Measurements from ENCODE around the gene SIDT1.

Gene SIDT1

DNA sequence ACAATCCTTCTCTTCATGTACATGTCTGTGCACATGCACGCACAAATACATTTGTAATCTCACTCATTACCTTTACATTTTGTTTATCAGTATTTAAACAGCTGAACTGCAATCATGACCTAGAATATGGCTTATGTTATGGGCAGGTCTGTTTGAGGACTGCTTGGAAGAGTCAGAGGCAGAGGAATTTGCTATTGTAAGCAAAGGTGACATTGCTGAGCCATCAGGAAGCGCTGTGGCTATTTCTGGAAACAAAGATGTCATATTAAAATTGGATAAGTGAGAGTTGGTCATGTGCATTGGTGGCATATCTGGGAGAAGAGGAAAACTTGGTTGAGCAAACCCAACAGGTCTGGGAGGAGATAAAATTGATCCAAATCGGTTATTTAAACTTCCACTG lies 122.5 kb downstream of the SIDT1 start:
- peaks cover 35% of the 10 kb centered on the region for H3K36me3 Mint-ChIP-seq (ENCODE audit: low read depth)
- H3K4me1 Mint-ChIP-seq (ENCODE audit: low read depth), result no peaks in the 10 kb centered on the region
- H3K4me3 Mint-ChIP-seq, result no peak overlapping the region
- no peaks in the 10 kb centered on the region for H3K27me3 Mint-ChIP-seq (ENCODE audit: low read depth)
- H3K9me3 Mint-ChIP-seq, result no peaks in the 10 kb centered on the region
- H3K27ac Mint-ChIP-seq, result no peak overlapping the region

DNA sequence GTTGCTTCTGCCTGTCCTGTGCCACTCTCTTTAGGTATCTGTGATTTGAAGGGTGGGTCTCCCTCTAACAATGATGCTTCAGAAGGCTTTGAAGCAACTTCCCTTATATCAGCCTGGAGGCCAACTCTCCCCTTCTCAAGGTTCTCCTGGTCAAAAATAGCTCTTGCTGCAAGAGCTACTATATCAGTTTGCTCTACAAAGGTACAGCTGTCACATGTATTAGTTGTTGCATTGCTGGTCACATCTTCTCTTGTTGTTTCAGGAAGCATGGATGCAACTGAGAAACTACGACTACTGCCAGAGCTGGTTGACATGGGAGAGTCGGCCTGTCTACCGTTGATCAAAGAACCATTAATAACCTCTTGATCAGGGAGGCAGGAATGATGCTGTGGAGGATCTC lies 125.8 kb downstream of the SIDT1 start:
- no peak overlapping the region for H3K27ac Mint-ChIP-seq

DNA sequence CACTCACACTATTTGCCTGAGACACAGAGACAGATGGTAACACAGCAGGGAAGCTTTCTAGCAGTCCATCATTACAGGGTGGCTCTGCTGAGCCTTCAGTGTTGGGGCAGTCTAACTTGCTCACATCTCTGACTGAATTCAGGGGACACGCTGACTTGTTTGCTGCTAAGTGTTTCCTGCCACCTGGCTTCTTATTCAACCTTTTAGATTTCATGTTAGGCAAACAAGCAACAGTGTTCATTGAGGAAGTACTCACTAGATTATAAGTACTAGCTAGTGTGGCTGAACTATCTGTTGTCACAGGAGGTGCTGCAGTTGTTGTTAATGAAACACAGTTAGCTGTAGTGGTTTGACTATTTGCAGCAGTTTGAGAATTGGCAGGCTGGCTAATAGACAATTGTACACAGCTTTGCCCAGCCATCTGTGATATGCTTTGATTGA lies 126.8 kb downstream of the SIDT1 start:
- no peak overlapping the region for H3K27ac Mint-ChIP-seq
- no peaks in the 10 kb centered on the region for H3K27me3 Mint-ChIP-seq (ENCODE audit: low read depth)
- H3K4me1 Mint-ChIP-seq (ENCODE audit: low read depth), result no peaks in the 10 kb centered on the region
- H3K36me3 Mint-ChIP-seq (ENCODE audit: low read depth), result peaks cover 41% of the 10 kb centered on the region
- no peak overlapping the region for H3K4me3 Mint-ChIP-seq
- no peaks in the 10 kb centered on the region for H3K9me3 Mint-ChIP-seq

More for the DNA sequence above, 125.8 kb downstream of the SIDT1 start:
- peaks cover 36% of the 10 kb centered on the region for H3K36me3 Mint-ChIP-seq (ENCODE audit: low read depth)
- H3K4me1 Mint-ChIP-seq (ENCODE audit: low read depth), result no peaks in the 10 kb centered on the region
- H3K27me3 Mint-ChIP-seq (ENCODE audit: low read depth), result no peaks in the 10 kb centered on the region
- no peak overlapping the region for H3K4me3 Mint-ChIP-seq
- no peaks in the 10 kb centered on the region for H3K9me3 Mint-ChIP-seq

DNA sequence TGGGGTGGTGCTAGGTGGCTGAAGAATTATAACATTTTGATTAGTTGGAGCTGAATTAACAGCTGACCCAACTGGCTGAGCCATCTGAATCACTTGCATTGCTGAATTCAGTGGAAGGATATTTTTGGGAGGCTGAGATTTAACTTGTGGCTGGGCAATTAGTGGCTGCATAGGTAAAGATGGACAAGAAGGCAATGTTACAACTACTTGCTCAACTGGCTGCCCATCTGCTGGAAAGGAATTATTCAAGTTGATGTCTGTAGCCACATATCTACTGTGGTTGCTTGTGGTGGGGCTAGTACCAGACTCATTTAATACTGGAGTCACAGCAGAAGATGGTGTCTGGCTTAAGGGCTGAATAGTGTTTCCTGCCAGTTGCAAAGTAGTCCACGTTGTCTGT lies 127.6 kb downstream of the SIDT1 start:
- Mint-ChIP-seq H3K36me3 (ENCODE audit: low read depth) (peaks cover 41% of the 10 kb centered on the region), H3K4me3 (no peak overlapping the region), H3K27me3 (ENCODE audit: low read depth) (no peaks in the 10 kb centered on the region), H3K9me3 (no peaks in the 10 kb centered on the region), H3K27ac (no peak overlapping the region), H3K4me1 (ENCODE audit: low read depth) (peaks cover 2% of the 10 kb centered on the region)

DNA sequence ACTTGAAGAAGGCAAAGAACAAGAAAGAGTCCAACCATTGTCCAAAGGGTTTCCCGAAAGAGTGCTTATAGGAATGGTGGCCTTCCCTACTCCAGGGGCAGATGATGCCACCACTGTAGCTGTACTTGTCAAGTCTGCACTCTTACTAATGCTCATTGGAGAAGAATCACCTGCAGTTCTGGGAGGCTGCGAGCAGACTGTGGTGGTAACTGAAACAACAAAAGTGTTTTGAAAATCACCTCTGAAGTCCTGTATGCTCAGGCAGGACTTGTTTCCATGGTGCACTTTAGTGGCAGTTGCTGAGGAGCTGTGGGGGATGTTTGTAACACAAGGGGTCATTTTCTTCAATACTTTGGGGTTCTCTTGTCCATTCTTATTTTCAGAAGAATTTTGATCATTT lies 128.1 kb downstream of the SIDT1 start:
- H3K36me3 Mint-ChIP-seq (ENCODE audit: low read depth), result peaks cover 42% of the 10 kb centered on the region
- H3K4me1 Mint-ChIP-seq (ENCODE audit: low read depth), result peaks cover 3% of the 10 kb centered on the region
- H3K27me3 Mint-ChIP-seq (ENCODE audit: low read depth), result no peaks in the 10 kb centered on the region
- H3K27ac Mint-ChIP-seq, result no peak overlapping the region
- no peak overlapping the region for H3K4me3 Mint-ChIP-seq
- no peaks in the 10 kb centered on the region for H3K9me3 Mint-ChIP-seq

DNA sequence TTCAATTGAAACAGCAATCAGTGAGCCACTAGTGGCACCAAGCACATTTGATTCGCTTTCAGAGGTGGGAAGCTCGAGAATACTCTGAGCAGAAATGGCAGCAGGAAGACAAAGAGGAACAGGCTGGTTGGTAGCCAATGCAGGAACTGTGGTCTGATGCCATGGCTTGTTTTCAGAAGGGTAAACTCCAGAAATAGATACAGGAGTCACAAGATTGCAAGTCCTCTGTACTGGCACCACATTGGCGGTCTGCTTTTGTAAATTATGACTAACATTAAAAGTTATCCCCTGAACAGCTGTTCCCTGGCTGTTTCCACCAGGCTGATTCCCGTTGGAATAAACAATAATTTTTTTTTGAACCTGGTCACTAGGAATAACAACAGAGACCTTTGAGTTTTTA lies 128.5 kb downstream of the SIDT1 start:
- no peaks in the 10 kb centered on the region for H3K27me3 Mint-ChIP-seq (ENCODE audit: low read depth)
- no peak overlapping the region for H3K4me3 Mint-ChIP-seq
- H3K27ac Mint-ChIP-seq, result no peak overlapping the region
- peaks cover 3% of the 10 kb centered on the region for H3K4me1 Mint-ChIP-seq (ENCODE audit: low read depth)
- peaks cover 39% of the 10 kb centered on the region for H3K36me3 Mint-ChIP-seq (ENCODE audit: low read depth)
- no peaks in the 10 kb centered on the region for H3K9me3 Mint-ChIP-seq

DNA sequence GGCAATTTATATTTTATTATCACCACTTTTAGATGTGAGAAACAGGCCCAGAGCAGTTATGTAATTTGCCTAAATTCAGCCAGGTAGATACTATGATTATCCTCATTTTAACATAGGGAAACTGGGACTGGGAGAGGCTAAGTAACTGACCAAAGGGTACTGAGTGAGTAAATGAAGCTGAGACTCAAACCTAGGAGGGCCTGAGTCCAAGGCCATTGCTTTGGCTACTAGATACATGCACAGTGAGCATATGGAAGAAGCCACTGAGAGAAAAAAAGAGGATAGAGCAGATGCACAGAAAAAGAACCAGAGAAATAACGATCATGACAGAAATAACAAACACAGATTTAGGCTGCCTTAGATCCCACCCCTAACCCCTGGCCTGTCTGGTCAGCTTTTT lies 130.5 kb downstream of the SIDT1 start:
- H3K36me3 Mint-ChIP-seq (ENCODE audit: low read depth), result peaks cover 32% of the 10 kb centered on the region

DNA sequence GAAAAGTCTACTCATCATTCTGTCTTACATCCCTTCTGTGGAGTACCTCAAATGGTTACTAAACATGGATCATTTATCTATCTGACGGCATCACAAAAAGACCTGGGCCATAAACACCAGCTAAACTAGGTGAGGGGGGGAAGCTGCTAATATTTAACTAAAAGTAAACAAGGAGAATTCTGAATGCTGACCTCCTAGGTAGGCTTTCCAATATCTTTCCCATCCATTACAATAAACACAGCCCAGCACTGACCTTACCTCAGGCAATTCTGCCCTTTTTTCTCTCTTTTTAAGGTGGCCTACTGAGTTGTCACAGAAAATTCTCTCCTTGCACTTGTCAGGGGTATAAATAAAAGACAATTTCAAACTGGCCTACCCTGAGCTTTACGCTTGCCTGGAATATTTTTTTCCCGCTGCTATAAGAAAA lies 131.0 kb downstream of the SIDT1 start:
- Mint-ChIP-seq H3K4me3 (no peak overlapping the region), H3K27ac (no peak overlapping the region), H3K4me1 (ENCODE audit: low read depth) (peaks cover 10% of the 10 kb centered on the region), H3K36me3 (ENCODE audit: low read depth) (peaks cover 30% of the 10 kb centered on the region), H3K27me3 (ENCODE audit: low read depth) (no peaks in the 10 kb centered on the region), H3K9me3 (no peaks in the 10 kb centered on the region)

More for the DNA sequence above, 130.5 kb downstream of the SIDT1 start:
- Mint-ChIP-seq H3K27me3 (ENCODE audit: low read depth) (no peaks in the 10 kb centered on the region), H3K4me1 (ENCODE audit: low read depth) (peaks cover 8% of the 10 kb centered on the region), H3K9me3 (no peaks in the 10 kb centered on the region), H3K4me3 (no peak overlapping the region), H3K27ac (no peak overlapping the region)

DNA sequence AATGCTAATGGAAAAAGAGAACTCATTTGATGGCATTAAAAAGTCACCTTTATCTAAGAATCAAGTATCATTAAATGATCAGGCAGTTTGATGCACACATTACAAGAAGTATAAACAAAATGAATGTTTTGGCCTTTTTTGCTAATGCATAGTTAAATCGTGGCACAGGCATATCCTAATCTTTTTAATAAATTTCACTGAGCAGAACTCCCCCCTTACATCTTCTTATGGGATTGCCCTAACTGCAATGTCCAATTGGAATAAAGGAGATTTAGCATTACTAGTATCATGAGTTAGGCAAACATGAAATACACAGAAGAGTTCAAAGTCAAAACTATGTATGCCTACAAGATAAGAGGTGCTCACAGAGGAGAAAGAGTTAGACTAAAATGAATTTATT lies 131.4 kb downstream of the SIDT1 start:
- no peak overlapping the region for H3K27ac Mint-ChIP-seq

DNA sequence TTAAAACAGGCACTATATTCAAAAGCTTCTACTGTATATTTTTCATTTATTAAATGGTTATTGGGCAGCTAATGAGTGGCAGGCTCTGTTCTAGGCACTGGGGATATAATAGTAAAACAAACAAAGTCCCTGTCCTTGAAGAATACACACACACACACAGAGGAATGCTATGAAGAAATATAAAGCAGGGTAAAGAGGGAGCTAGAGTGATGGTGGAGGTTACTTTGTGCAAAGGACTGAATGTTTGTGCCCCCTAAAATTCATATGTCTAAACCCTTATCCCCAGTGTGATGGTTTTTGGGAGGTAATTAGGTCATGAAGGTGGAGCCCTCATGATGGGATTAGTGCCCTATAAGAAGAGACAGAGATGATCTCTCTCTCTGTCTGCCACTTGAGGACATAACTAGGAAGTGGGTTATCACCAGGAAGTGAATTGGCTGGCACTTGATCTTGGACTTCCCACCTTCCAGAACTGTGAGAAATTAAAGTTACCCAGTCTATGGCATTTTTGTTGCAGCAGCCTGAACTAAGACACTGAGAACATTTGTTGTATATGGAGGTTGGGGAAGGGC lies 132.3 kb downstream of the SIDT1 start:
- no peak overlapping the region for H3K27ac Mint-ChIP-seq
- peaks cover 10% of the 10 kb centered on the region for H3K4me1 Mint-ChIP-seq (ENCODE audit: low read depth)
- no peak overlapping the region for H3K4me3 Mint-ChIP-seq
- no peaks in the 10 kb centered on the region for H3K27me3 Mint-ChIP-seq (ENCODE audit: low read depth)
- H3K36me3 Mint-ChIP-seq (ENCODE audit: low read depth), result peaks cover 24% of the 10 kb centered on the region
- no peaks in the 10 kb centered on the region for H3K9me3 Mint-ChIP-seq

More for the DNA sequence above, 131.4 kb downstream of the SIDT1 start:
- Mint-ChIP-seq H3K27me3 (ENCODE audit: low read depth) (no peaks in the 10 kb centered on the region), H3K36me3 (ENCODE audit: low read depth) (peaks cover 27% of the 10 kb centered on the region), H3K4me1 (ENCODE audit: low read depth) (peaks cover 10% of the 10 kb centered on the region), H3K9me3 (no peaks in the 10 kb centered on the region), H3K4me3 (no peak overlapping the region)

DNA sequence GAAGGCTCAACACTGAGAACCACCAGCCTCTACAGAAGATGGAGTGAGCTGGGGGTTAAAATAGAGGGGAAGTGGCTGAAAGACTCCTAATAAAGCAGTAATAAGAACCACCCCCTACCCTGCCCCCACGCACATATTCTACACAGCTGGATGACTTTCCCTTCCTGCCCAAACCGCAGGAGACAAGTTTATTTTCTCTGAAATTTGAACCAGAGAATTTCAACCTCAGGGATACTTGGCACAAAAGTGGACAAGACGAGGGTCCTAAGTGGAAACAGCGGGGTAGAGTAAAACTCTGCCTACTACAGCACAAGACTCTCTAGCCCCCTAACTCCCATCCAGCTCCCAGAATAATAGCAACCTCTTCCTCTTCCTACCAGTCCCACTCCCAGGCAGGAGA lies 135.7 kb downstream of the SIDT1 start:
- no peaks in the 10 kb centered on the region for H3K9me3 Mint-ChIP-seq
- peaks cover 10% of the 10 kb centered on the region for H3K4me1 Mint-ChIP-seq (ENCODE audit: low read depth)
- H3K27me3 Mint-ChIP-seq (ENCODE audit: low read depth), result no peaks in the 10 kb centered on the region
- no peak overlapping the region for H3K4me3 Mint-ChIP-seq
- no peak overlapping the region for H3K27ac Mint-ChIP-seq
- H3K36me3 Mint-ChIP-seq (ENCODE audit: low read depth), result peaks cover 16% of the 10 kb centered on the region

DNA sequence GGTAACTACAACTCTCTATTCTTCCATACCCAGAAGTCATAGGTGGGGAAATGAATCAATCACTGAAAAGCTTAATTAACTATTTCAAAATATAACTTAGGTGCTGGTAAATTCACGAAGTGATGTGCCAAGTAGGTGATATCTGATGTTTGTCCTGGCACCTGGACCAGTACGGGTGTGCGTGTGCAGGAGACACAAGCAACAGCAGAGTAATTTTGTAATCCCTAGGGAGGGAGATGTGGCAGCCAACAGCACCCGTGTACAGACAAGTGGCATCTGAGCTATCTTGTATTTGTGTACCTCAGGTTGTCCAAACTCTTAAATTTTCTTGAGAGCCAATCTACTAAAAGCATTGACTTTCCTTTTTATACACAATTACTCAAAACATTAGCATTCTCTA lies 141.2 kb downstream of the SIDT1 start:
- peaks cover 17% of the 10 kb centered on the region for H3K36me3 Mint-ChIP-seq (ENCODE audit: low read depth)
- H3K9me3 Mint-ChIP-seq, result no peaks in the 10 kb centered on the region
- H3K27me3 Mint-ChIP-seq (ENCODE audit: low read depth), result no peaks in the 10 kb centered on the region
- H3K4me3 Mint-ChIP-seq, result no peak overlapping the region
- H3K4me1 Mint-ChIP-seq (ENCODE audit: low read depth), result no peaks in the 10 kb centered on the region
- H3K27ac Mint-ChIP-seq, result no peak overlapping the region

DNA sequence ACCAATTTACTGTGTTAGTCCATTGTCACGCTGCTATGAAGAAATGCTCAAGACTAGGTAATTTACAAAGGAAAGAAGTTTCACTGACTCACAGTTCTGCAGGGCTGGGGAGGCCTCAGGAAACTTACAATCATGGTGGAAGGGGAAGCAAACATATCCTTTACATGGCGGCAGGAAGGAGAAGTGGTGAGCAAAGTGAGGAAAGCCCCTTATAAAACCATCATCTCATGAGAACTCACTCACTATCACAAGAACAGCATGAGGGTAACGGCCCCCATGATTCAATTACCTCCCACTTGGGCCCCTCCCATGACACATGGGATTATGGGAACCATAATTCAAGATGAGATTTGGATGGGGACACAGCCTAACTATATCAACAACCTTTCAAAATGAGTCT lies 143.9 kb downstream of the SIDT1 start:
- Mint-ChIP-seq H3K36me3 (ENCODE audit: low read depth) (peaks cover 13% of the 10 kb centered on the region), H3K4me1 (ENCODE audit: low read depth) (no peaks in the 10 kb centered on the region), H3K27ac (no peak overlapping the region), H3K27me3 (ENCODE audit: low read depth) (no peaks in the 10 kb centered on the region), H3K4me3 (no peak overlapping the region), H3K9me3 (no peaks in the 10 kb centered on the region)

DNA sequence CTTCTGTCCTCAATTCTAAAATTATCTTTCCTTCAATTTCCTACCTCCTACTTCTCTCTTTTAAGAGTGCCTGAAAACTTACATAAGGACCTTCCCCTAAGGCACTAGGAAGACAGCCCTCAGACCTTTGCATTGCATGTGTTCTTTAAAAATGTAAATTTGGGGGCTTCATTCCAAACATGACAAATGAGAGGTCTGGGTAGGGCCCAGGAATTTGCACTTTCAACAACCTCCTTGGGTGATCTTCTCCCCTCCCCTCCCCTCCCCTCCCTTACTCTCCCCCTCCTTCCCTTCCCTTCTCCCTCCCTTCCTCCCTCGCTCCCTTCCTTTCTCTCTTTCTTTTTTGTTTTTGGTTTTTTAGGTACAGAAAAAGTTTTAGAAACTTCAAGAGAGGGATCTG lies 145.4 kb downstream of the SIDT1 start:
- Mint-ChIP-seq H3K36me3 (ENCODE audit: low read depth) (peaks cover 13% of the 10 kb centered on the region), H3K27ac (peak overlapping the region; percentile 17), H3K4me1 (ENCODE audit: low read depth) (no peaks in the 10 kb centered on the region), H3K9me3 (no peaks in the 10 kb centered on the region), H3K27me3 (ENCODE audit: low read depth) (no peaks in the 10 kb centered on the region), H3K4me3 (no peak overlapping the region)

DNA sequence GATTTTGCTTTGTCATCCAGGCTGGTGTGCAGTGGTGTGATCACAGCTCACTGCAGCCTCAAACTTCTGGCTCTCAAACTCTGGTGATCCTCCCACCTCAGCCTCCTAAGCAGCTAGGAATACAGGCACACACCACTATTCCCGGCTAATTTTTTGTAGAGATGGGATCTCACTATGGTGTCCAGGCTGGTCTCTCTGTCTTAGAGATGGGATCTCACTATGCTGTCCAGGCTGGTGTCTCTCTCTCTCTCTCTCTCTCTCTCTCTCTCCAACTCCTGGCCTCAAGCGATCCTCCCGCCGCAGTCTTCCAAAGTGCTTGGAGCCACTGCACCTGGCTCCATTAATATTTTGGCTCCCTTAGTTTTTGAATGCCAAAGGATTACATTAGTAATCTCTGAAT lies 146.4 kb downstream of the SIDT1 start:
- Mint-ChIP-seq H3K36me3 (ENCODE audit: low read depth) (peaks cover 17% of the 10 kb centered on the region), H3K9me3 (peaks cover 2% of the 10 kb centered on the region), H3K4me1 (ENCODE audit: low read depth) (no peaks in the 10 kb centered on the region), H3K4me3 (no peak overlapping the region), H3K27ac (no peak overlapping the region), H3K27me3 (ENCODE audit: low read depth) (no peaks in the 10 kb centered on the region)

All from T-helper 1 cell treated with Interleukin-12 subunit alpha and Interleukin-12 subunit beta and Interleukin-4 antibody, amounts not matched to agents 30 μg/mL and 1 μg/mL, for 36 hours (primary cell).